Neural progenitor cell (in vitro differentiated cells): ENCODE data around the gene TMEM25. TPM values are rescaled to one million over a fixed set of nuclear protein-coding genes. Genes with fewer than 3 reads are reported as not detected.
"Not testable (repeated sequence)": the region's sequence is repeated elsewhere in the genome, so short reads cannot be mapped to it uniquely, and the experiment has no call there.

ENCODE experiments used
- DNase-seq: peaks from one replicate; pipeline ENCODE4 v3.0.0-alpha.2; 2016; ENCODE audit warnings: low spot score
- H2AFZ ChIP-seq: fragments of 200-600 bp; sonication (generic); replicated peaks from 2 replicates; pipeline ENCODE4 v1.6.1; 2016; ENCODE audit warnings: antibody characterized with exemption
- H3F3A ChIP-seq: fragments of 200-600 bp; sonication (generic); 2 replicates; pipeline ENCODE4 v1.6.1; 2016; ENCODE audit warnings: antibody characterized with exemption, low read depth
- H3K27ac ChIP-seq: fragments of 200-600 bp; sonication (generic); 2 replicates; pipeline ENCODE4 v1.5.1; 2016; ENCODE audit warnings: mild to moderate bottlenecking
- H3K27me3 ChIP-seq: fragments of 200-600 bp; sonication (generic); 2 replicates; pipeline ENCODE4 v1.6.1; 2016; ENCODE audit warnings: mild to moderate bottlenecking, moderate library complexity
- H3K36me3 ChIP-seq: fragments of 200-600 bp; sonication (generic); 2 replicates; pipeline ENCODE4 v1.5.1; 2016
- H3K4me1 ChIP-seq: fragments of 200-600 bp; sonication (generic); 2 replicates; pipeline ENCODE4 v1.6.1; 2016; ENCODE audit warnings: mixed run types
- H3K4me2 ChIP-seq: fragments of 200-600 bp; sonication (generic); 2 replicates; pipeline ENCODE4 v1.6.1; 2016
- H3K4me3 ChIP-seq: fragments of 200-600 bp; sonication (generic); 2 replicates; pipeline ENCODE4 v1.5.1; 2016
- H3K79me2 ChIP-seq: fragments of 200-600 bp; sonication (generic); 2 replicates; pipeline ENCODE4 v1.6.1; 2016; ENCODE audit warnings: low read depth
- H3K9ac ChIP-seq: fragments of 200-600 bp; sonication (generic); 2 replicates; pipeline ENCODE4 v1.6.1; 2016
- H3K9me3 ChIP-seq: fragments of 200-600 bp; sonication (generic); 2 replicates; pipeline ENCODE4 v1.5.1; 2016; ENCODE audit warnings: low read depth
- H4K20me1 ChIP-seq: fragments of 200-600 bp; sonication (generic); 2 replicates; pipeline ENCODE4 v1.6.1; 2016; ENCODE audit warnings: low read depth
- H3K27ac Mint-ChIP-seq: 3 replicates; pipeline ENCODE4 v1.8.0; 2021; ENCODE audit warnings: mixed read lengths
- H3K27me3 Mint-ChIP-seq: 2 replicates; pipeline ENCODE4 v1.8.0; 2022; ENCODE audit warnings: low read depth, mild to moderate bottlenecking, inconsistent platforms, moderate library complexity, mixed read lengths; ENCODE audit not compliant: insufficient read depth
- H3K36me3 Mint-ChIP-seq: 3 replicates; pipeline ENCODE4 v1.8.0; 2021; ENCODE audit warnings: mixed read lengths
- H3K4me1 Mint-ChIP-seq: 3 replicates; pipeline ENCODE4 v1.8.0; 2021; ENCODE audit warnings: mixed read lengths
- H3K4me3 Mint-ChIP-seq: 3 replicates; pipeline ENCODE4 v1.8.0; 2021; ENCODE audit warnings: mild to moderate bottlenecking, moderate library complexity, mixed read lengths
- H3K9me3 Mint-ChIP-seq: 3 replicates; pipeline ENCODE4 v1.8.0; 2020; ENCODE audit warnings: mixed read lengths
- EZH2 ChIP-seq: fragments of 200-600 bp; sonication (generic); IDR thresholded peaks from 2 replicates; pipeline ENCODE4 v1.6.1; 2017; ENCODE audit warnings: antibody characterized with exemption, mild to moderate bottlenecking, moderate library complexity
- EZH2phosphoT487 ChIP-seq: fragments of 200-600 bp; sonication (generic); IDR thresholded peaks from 2 replicates; pipeline ENCODE4 v1.6.1; 2017; ENCODE audit warnings: antibody characterized with exemption
- total RNA-seq: library from RNA; depleted of rRNA; stranded (reverse); fragments of >200 nt; gene quantifications from 2 replicates; pipeline ENCODE4 v1.2.3, GENCODE V29; 2015; ENCODE audit warnings: low replicate concordance
- TF ChIP-seq, protein P1 (sequence below): fragments of 200-600 bp; sonication (generic); IDR thresholded peaks from 2 replicates; pipeline ENCODE4 v1.5.1; 2017; ENCODE audit warnings: antibody characterized with exemption, mild to moderate bottlenecking

TMEM25 gene
- total RNA-seq, 1 donor from 2014 or later: 29.0 TPM

DNA sequence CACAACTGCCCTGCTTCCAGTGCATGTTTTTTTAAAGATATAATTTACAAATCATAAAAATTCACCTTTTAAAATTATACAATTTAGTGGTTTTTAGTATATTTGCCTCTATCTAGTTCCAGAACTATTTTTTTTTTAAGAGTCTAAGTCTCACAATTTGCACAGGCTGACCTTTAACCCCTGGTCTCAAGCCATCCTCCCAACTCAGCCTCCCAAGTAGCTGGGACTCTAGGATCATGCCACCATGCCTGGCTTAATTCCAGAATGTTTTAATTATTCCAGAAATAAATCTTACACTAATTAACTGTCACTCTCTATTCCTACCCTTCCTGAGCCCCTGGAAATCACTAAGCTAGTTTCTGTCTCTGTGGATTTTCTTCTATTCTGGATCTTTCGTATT is 39.8 kb downstream of the TMEM25 start:
- Histone ChIP-seq H4K20me1 (peaks cover 33% of the 10 kb centered on the region), H3K79me2 (peaks cover 36% of the 10 kb centered on the region), H3K27ac (no peak overlapping the region), H2AFZ (no peak overlapping the region), H3K9ac (no peak overlapping the region), H3F3A (peaks cover 8% of the 10 kb centered on the region), H3K4me2 (no peak overlapping the region), H3K36me3 (no peaks in the 10 kb centered on the region), H3K4me1 (peaks cover 14% of the 10 kb centered on the region), H3K9me3 (no peaks in the 10 kb centered on the region), H3K4me3 (no peak overlapping the region), H3K27me3 (no peaks in the 10 kb centered on the region)
- DNase-seq: no peak
- no peaks in the 10 kb centered on the region for H3K9me3 Mint-ChIP-seq
- no peaks in the 10 kb centered on the region for H3K27me3 Mint-ChIP-seq
- no peak overlapping the region for H3K4me3 Mint-ChIP-seq
- H3K36me3 Mint-ChIP-seq: peaks cover 1% of the 10 kb centered on the region
- no peak overlapping the region for H3K27ac Mint-ChIP-seq
- peaks cover 24% of the 10 kb centered on the region for H3K4me1 Mint-ChIP-seq
- TF ChIP-seq EZH2: no peak
- TF ChIP-seq, protein P1, sequence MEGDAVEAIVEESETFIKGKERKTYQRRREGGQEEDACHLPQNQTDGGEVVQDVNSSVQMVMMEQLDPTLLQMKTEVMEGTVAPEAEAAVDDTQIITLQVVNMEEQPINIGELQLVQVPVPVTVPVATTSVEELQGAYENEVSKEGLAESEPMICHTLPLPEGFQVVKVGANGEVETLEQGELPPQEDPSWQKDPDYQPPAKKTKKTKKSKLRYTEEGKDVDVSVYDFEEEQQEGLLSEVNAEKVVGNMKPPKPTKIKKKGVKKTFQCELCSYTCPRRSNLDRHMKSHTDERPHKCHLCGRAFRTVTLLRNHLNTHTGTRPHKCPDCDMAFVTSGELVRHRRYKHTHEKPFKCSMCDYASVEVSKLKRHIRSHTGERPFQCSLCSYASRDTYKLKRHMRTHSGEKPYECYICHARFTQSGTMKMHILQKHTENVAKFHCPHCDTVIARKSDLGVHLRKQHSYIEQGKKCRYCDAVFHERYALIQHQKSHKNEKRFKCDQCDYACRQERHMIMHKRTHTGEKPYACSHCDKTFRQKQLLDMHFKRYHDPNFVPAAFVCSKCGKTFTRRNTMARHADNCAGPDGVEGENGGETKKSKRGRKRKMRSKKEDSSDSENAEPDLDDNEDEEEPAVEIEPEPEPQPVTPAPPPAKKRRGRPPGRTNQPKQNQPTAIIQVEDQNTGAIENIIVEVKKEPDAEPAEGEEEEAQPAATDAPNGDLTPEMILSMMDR: no peak
- no peak for TF ChIP-seq EZH2phosphoT487

DNA sequence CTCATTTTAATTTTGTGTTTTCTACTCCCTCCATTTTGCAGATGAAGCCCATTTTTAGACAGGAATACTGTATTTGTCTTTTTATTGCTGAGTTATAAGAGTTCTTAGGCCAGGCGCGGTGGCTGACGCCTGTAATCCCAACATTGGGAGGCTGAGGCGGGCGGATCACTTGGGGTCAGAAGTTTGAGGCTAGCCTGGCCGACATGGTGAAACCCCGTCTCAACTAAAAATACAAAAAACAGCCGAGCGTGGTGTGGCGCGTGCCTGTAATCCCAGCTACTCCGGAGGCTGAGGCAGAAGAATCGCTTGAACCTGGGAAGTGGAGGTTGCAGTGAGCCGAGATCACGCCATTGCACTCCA is 40.7 kb downstream of the TMEM25 start:
- H3K9me3 Mint-ChIP-seq, H3K36me3 Mint-ChIP-seq, H3K27ac Mint-ChIP-seq, H3K36me3 ChIP-seq, H3K9me3 ChIP-seq, H3K27me3 Mint-ChIP-seq, H3K27me3 ChIP-seq, H3F3A ChIP-seq, H3K9ac ChIP-seq, H3K27ac ChIP-seq: not testable (repeated sequence)
- Histone ChIP-seq H2AFZ (peak overlapping the region; percentile 95), H4K20me1 (peaks cover 42% of the 10 kb centered on the region), H3K4me1 (peaks cover 14% of the 10 kb centered on the region), H3K4me2 (peak overlapping the region; percentile 88), H3K4me3 (peak overlapping the region; percentile 99), H3K79me2 (peaks cover 44% of the 10 kb centered on the region)
- Mint-ChIP-seq H3K4me3 (peak overlapping the region; percentile 97), H3K4me1 (peaks cover 23% of the 10 kb centered on the region)
- DNase-seq: peak; percentile 24

DNA sequence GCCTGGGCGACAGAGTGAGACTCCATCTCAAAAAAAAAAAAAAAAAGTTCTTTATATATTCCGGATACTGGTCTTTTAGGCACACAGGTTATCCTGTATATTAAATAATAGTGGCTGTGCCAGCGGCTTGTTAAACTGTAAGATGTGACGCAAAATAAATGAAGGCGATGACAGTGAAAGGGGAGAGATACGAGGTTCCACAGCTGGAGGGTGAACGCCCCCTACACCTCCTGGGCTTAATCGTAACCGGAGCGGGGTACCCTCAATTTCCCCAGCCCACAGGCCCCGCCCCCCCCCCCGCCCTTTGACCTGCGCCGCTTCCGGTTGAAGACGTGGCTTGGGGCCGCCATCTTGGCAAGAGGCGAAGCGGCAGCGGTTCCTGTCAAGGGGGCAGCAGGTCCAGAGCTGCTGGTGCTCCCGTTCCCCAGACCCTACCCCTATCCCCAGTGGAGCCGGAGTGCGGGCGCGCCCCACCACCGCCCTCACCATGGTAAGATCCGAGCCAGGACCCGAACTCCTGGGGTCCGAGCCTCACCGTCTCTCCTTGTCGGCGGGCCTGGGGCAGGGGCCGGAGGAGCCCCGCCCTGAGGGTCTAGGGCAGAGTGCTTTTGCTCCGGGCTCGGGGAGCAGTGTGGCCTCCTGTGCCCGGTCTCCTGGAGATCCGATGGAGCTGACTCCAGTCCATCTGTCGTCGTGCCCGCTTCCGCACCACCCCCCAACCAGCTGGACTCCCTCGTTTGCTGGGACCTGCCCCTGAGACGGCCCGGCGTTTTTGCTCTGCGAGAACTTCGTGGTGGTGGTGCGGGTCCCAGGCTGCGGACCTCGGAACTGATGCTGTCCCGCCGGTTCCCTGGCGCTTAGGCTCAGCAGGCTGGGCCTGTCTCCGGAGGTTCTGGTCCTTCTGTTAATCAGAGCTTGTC is 41.3 kb downstream of the TMEM25 start, which contains the start of gene ARCN1:
ARCN1 (plus strand) TSS at position 349 of the 920 bp plus-strand sequence; CDS start at position 488, 139 bp downstream.
- Histone ChIP-seq H3K4me3 (peak within 1 kb of the TSS; percentile 99), H3K4me2 (peak within 1 kb of the TSS; percentile 88), H4K20me1 (peaks cover 47% of the 10 kb centered on the region), H3K4me1 (peaks cover 14% of the 10 kb centered on the region), H3K79me2 (peaks cover 51% of the 10 kb centered on the region), H3K9me3 (no peaks in the 10 kb centered on the region), H2AFZ (peak within 1 kb of the TSS; percentile 97), H3K27me3 (no peaks in the 10 kb centered on the region), H3K9ac (peak within 1 kb of the TSS; percentile 89), H3K27ac (peak within 1 kb of the TSS; percentile 93), H3K36me3 (no peaks in the 10 kb centered on the region), H3F3A (peaks cover 5% of the 10 kb centered on the region)
- Mint-ChIP-seq H3K4me1 (peaks cover 23% of the 10 kb centered on the region), H3K9me3 (no peaks in the 10 kb centered on the region), H3K27me3 (no peaks in the 10 kb centered on the region), H3K36me3 (peaks cover 1% of the 10 kb centered on the region), H3K4me3 (peak within 1 kb of the TSS; percentile 97), H3K27ac (peak within 1 kb of the TSS; percentile 89)
- DNase-seq: peak; percentile 92
- no peak for TF ChIP-seq EZH2phosphoT487
- TF ChIP-seq, protein P1: peak; percentile 7
- TF ChIP-seq EZH2: peak; percentile 27
